Measurements from ENCODE around the gene SLC27A5.
A peak's percentile ranks its signal among the peaks of the same experiment; 100 is the strongest.
"Not testable (repeated sequence)": the region's sequence is repeated elsewhere in the genome, so short reads cannot be mapped to it uniquely, and the experiment has no call there.

Gene SLC27A5

GRCh38 chr19:58499021-58499927, 12.5 kb downstream of the SLC27A5 start:
- DNase-seq (ENCODE audit: low read depth), result peak; percentile 96
- peak overlapping the region; percentile 72 for H3K4me3 ChIP-seq (ENCODE audit: low read depth, low read length)
- TF ChIP-seq, protein P1, sequence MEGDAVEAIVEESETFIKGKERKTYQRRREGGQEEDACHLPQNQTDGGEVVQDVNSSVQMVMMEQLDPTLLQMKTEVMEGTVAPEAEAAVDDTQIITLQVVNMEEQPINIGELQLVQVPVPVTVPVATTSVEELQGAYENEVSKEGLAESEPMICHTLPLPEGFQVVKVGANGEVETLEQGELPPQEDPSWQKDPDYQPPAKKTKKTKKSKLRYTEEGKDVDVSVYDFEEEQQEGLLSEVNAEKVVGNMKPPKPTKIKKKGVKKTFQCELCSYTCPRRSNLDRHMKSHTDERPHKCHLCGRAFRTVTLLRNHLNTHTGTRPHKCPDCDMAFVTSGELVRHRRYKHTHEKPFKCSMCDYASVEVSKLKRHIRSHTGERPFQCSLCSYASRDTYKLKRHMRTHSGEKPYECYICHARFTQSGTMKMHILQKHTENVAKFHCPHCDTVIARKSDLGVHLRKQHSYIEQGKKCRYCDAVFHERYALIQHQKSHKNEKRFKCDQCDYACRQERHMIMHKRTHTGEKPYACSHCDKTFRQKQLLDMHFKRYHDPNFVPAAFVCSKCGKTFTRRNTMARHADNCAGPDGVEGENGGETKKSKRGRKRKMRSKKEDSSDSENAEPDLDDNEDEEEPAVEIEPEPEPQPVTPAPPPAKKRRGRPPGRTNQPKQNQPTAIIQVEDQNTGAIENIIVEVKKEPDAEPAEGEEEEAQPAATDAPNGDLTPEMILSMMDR (IDR thresholded peaks at IDR 0.05; ENCODE audit: low read depth, low read length, missing control alignments), result peak; percentile 20

- DNase-seq (ENCODE audit: low read depth), result no peak
- TF ChIP-seq, protein P1 (IDR thresholded peaks at IDR 0.05; ENCODE audit: low read depth, low read length, missing control alignments), result no peak
- H3K4me3 ChIP-seq (ENCODE audit: low read depth, low read length), result peak overlapping the region; percentile 72
These were observed 13.3 kb downstream of the SLC27A5 start for GRCh38 chr19:58498316-58499020.

DNA sequence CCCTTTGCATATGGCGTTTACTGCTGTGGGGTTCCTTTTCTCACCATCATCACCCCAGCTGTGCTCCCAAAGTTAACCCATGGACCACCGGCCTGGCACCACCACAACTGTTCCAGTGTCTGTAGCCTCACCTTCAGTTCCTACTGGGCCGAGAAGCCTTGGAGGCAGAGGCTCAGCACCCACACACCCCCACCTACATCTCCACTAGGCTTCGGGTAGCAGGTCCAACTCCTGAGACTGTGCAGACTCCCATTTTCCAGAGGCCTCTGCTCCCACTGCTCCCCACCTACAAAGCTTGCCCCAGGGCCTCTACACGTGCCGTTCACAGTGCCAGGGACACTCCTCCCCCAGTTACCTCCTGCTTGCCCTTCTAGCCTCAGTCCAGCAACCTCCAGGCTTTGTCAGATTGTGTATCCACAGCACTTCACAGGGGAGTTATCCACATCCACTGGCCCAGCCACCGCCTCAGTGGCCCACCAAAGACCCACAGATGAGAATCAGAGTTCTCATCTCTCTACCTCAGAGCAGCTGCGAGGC, 14.1 kb downstream of the SLC27A5 start:
- DNase-seq (ENCODE audit: low read depth), result no peak
- peak overlapping the region; percentile 72 for H3K4me3 ChIP-seq (ENCODE audit: low read depth, low read length)
- TF ChIP-seq, protein P1 (IDR thresholded peaks at IDR 0.05; ENCODE audit: low read depth, low read length, missing control alignments), result no peak

DNA sequence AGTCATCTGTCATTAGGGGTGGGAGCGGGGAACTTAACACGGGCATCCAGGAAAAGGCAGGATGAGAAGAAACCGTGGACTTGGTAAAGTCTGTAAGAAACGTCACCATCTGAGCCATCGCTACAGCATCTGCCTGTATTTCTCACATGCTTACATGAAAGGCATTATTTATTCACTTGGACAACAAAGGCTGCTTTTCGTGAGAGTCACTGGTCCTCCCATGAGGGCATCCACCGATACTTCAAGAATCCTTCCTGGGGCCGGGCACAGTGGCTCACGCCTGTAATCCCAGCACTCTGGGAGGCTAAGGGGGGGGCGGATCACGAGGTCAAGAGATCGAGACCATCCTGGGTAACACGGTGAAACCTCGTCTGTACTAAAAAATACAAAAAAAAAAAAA, 19.5 kb downstream of the SLC27A5 start:
- TF ChIP-seq, protein P1 (IDR thresholded peaks at IDR 0.05; ENCODE audit: low read depth, low read length, missing control alignments), result no peak
- DNase-seq (ENCODE audit: low read depth), result no peak
- H3K4me3 ChIP-seq (ENCODE audit: low read depth, low read length), result no peak overlapping the region

DNA sequence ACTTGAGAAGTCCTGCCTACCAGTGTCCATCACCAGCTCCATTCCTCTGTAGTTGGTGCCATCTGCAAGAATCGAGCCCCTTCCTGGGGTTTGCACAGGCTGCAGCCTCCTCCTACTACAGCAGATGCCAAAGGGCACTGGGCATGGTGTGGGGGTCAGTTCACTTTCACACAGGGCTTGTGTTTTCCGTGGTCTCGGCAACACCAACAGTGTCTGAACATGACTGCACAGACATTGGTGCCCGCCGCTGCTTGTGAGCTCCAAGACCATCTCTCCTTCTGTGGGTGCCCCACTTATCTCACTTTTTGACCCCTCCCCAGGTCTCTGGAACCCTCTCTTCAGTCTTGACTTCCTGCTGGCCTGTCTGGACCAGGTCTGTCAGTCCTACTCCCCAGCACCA, 20.4 kb downstream of the SLC27A5 start:
- TF ChIP-seq, protein P1 (IDR thresholded peaks at IDR 0.05; ENCODE audit: low read depth, low read length, missing control alignments), result no peak
- DNase-seq (ENCODE audit: low read depth), result no peak
- no peak overlapping the region for H3K4me3 ChIP-seq (ENCODE audit: low read depth, low read length)

GRCh38 chr19:58484349-58484748, 27.4 kb downstream of the SLC27A5 start:
- DNase-seq (ENCODE audit: low read depth); H3K4me3 ChIP-seq (ENCODE audit: low read depth, low read length): not testable (repeated sequence)
- TF ChIP-seq, protein P1 (IDR thresholded peaks at IDR 0.05; ENCODE audit: low read depth, low read length, missing control alignments), result peak; percentile 13
